Fibroblast of lung (primary cell): ENCODE results near the gene ZBTB40. TPM values are rescaled to one million over a fixed set of nuclear protein-coding genes. Genes with fewer than 3 reads are reported as not detected.

Experiments used
- DNase-seq, 2 donors: peaks; one replicate each; pipeline versions ENCODE4 v3.0.0 to v3.0.0-alpha.2; 2010; ENCODE audit warnings: low read depth in 2 of 2
- H2AFZ ChIP-seq: 2 replicates; pipeline ENCODE4 v1.5.1; 2012; ENCODE audit warnings: low read length, control low read depth, inconsistent platforms
- H3K27ac ChIP-seq: 2 replicates; pipeline ENCODE4 v1.5.1; 2011; ENCODE audit warnings: low read length, control low read depth; ENCODE audit not compliant: insufficient read depth
- H3K27me3 ChIP-seq: 2 replicates; pipeline ENCODE4 v1.5.1; 2011; ENCODE audit warnings: mild to moderate bottlenecking, low read length; ENCODE audit not compliant: control insufficient read depth, insufficient read depth
- H3K36me3 ChIP-seq: 2 replicates; pipeline ENCODE4 v1.5.1; 2011; ENCODE audit warnings: low read length; ENCODE audit not compliant: control insufficient read depth, insufficient read depth
- H3K4me1 ChIP-seq: 2 replicates; pipeline ENCODE4 v1.5.1; 2011; ENCODE audit warnings: low read length; ENCODE audit not compliant: control insufficient read depth, insufficient read depth; ENCODE audit errors: extremely low read depth
- H3K4me2 ChIP-seq: 2 replicates; pipeline ENCODE4 v1.5.1; 2011; ENCODE audit warnings: low read length, control low read depth; ENCODE audit not compliant: insufficient read depth; ENCODE audit errors: extremely low read depth
- H3K4me3 ChIP-seq, 4 experiments: fragments of 200-600 bp in 1 of 4; sonication (generic) in 1 of 4; replicated peaks in 1 of 4; 2 replicates each; pipeline ENCODE4 v1.5.1; 2011 to 2016; ENCODE audit warnings: low read length in 4 of 4, low read depth in 3 of 4, mild to moderate bottlenecking in 3 of 4, control low read depth in 2 of 4, inconsistent platforms in 1 of 4, mixed read lengths in 1 of 4; ENCODE audit not compliant: insufficient read depth in 1 of 4; ENCODE audit errors: control extremely low read depth in 1 of 4
- H3K79me2 ChIP-seq: 2 replicates; pipeline ENCODE4 v1.5.1; 2012; ENCODE audit warnings: mild to moderate bottlenecking, low read length, inconsistent platforms; ENCODE audit not compliant: control insufficient read depth, insufficient read depth
- H3K9ac ChIP-seq: 2 replicates; pipeline ENCODE4 v1.5.1; 2011; ENCODE audit warnings: mild to moderate bottlenecking, low read length, control low read depth; ENCODE audit not compliant: insufficient read depth
- H3K9me3 ChIP-seq: 2 replicates; pipeline ENCODE4 v1.5.1; 2012; ENCODE audit warnings: low read depth, low read length; ENCODE audit not compliant: control insufficient read depth, insufficient read depth
- H4K20me1 ChIP-seq: 2 replicates; pipeline ENCODE4 v1.5.1; 2011; ENCODE audit warnings: low read length; ENCODE audit not compliant: control insufficient read depth, insufficient read depth; ENCODE audit errors: extremely low read depth
- EZH2 ChIP-seq: IDR thresholded peaks from 2 replicates; pipeline ENCODE4 v1.5.1; 2012; ENCODE audit warnings: low read length, control low read depth, mild to moderate bottlenecking; ENCODE audit errors: missing control alignments
- polyA plus RNA-seq, 2 donors: library from polyadenylated mRNA; depleted of rRNA in 1 of 2; stranded (reverse) in 1 of 2; unstranded in 1 of 2; fragments of >200 nt; gene quantifications; 2 replicates each; pipeline ENCODE4 v1.2.1, GENCODE V29; 2011 to 2012; ENCODE audit warnings: missing spikeins in 1 of 2
- total RNA-seq: library from RNA; depleted of rRNA; stranded (reverse); fragments of >200 nt; gene quantifications from 2 replicates; pipeline ENCODE4 v1.2.1, GENCODE V29; 2014
- TF ChIP-seq, protein P1 (sequence below), 2 donors: IDR thresholded peaks in 1 of 2; conservative IDR thresholded peaks in 1 of 2; 1 replicate in 1 of 2; 2 replicates in 1 of 2; pipeline ENCODE4 v1.5.1; 2011 to 2012; ENCODE audit warnings: low read length in 2 of 2, control low read depth in 1 of 2, inconsistent platforms in 1 of 2, low read depth in 1 of 2, mild to moderate bottlenecking in 1 of 2

Gene ZBTB40
- total and polyA plus RNA-seq, 2 donors (not counting 1 experiment from before 2014, with no cell fraction given): 3.4 to 12.4 TPM

- H4K20me1 ChIP-seq: no peaks in the 10 kb centered on the region
- H3K36me3 ChIP-seq: no peaks in the 10 kb centered on the region
- peaks cover 3% of the 10 kb centered on the region for H3K4me1 ChIP-seq
- TF ChIP-seq EZH2: no peak
- TF ChIP-seq, protein P1, sequence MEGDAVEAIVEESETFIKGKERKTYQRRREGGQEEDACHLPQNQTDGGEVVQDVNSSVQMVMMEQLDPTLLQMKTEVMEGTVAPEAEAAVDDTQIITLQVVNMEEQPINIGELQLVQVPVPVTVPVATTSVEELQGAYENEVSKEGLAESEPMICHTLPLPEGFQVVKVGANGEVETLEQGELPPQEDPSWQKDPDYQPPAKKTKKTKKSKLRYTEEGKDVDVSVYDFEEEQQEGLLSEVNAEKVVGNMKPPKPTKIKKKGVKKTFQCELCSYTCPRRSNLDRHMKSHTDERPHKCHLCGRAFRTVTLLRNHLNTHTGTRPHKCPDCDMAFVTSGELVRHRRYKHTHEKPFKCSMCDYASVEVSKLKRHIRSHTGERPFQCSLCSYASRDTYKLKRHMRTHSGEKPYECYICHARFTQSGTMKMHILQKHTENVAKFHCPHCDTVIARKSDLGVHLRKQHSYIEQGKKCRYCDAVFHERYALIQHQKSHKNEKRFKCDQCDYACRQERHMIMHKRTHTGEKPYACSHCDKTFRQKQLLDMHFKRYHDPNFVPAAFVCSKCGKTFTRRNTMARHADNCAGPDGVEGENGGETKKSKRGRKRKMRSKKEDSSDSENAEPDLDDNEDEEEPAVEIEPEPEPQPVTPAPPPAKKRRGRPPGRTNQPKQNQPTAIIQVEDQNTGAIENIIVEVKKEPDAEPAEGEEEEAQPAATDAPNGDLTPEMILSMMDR (conservative IDR thresholded peaks at IDR 0.05 in 1 of 2, IDR thresholded peaks at IDR 0.05 in 1 of 2; ENCODE audit: low read depth in 1 of 2, low read length in 2 of 2): no peak
- H3K79me2 ChIP-seq: peaks cover 10% of the 10 kb centered on the region
- no peak overlapping the region for H3K9ac ChIP-seq
- H3K4me2 ChIP-seq: no peak overlapping the region
- no peaks in the 10 kb centered on the region for H3K27me3 ChIP-seq
- no peak overlapping the region for H2AFZ ChIP-seq
- H3K4me3 ChIP-seq: no peak overlapping the region
- no peak for DNase-seq
- H3K27ac ChIP-seq: no peak overlapping the region
- H3K9me3 ChIP-seq: no peaks in the 10 kb centered on the region
Measured at GRCh38 chr1:22457836-22458235, 6.2 kb downstream of the ZBTB40 start.

DNA sequence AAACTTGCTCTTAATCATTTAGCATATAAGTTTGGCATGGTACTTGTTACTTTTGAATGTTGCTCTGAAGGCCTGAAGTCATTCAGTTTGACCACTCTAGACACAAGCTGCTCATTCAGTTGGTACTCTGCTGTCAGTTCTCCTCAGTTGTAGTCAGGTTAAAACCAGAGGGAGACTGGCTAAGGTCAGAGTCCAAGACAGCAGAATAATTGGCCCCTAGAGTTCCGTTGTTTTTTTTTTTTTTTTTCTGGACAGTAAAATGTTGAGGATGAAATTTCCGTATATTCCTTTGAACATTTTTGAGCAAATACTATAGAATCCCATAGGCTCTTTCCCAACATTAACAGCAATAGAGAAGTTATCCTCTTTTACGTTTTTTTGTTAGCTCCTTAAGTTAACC, 9.4 kb downstream of the ZBTB40 start:
- H3K4me1 ChIP-seq: no peaks in the 10 kb centered on the region
- H4K20me1 ChIP-seq: no peaks in the 10 kb centered on the region
- H3K9ac ChIP-seq: no peak overlapping the region
- H3K27me3 ChIP-seq: no peaks in the 10 kb centered on the region
- H3K4me2 ChIP-seq: no peak overlapping the region
- H3K79me2 ChIP-seq: peaks cover 2% of the 10 kb centered on the region
- no peak for DNase-seq
- no peaks in the 10 kb centered on the region for H3K9me3 ChIP-seq
- no peaks in the 10 kb centered on the region for H3K36me3 ChIP-seq
- no peak overlapping the region for H2AFZ ChIP-seq
- H3K27ac ChIP-seq: no peak overlapping the region
- TF ChIP-seq, protein P1 (conservative IDR thresholded peaks at IDR 0.05 in 1 of 2, IDR thresholded peaks at IDR 0.05 in 1 of 2; ENCODE audit: low read depth in 1 of 2, low read length in 2 of 2): no peak
- TF ChIP-seq EZH2: no peak
- no peak overlapping the region for H3K4me3 ChIP-seq

- no peak overlapping the region for H3K4me2 ChIP-seq
- H3K27ac ChIP-seq: no peak overlapping the region
- H3K79me2 ChIP-seq: peaks cover 2% of the 10 kb centered on the region
- no peak for DNase-seq
- H3K4me1 ChIP-seq: no peaks in the 10 kb centered on the region
- H3K36me3 ChIP-seq: no peaks in the 10 kb centered on the region
- H3K4me3 ChIP-seq: no peak overlapping the region
- H3K9ac ChIP-seq: no peak overlapping the region
- no peaks in the 10 kb centered on the region for H4K20me1 ChIP-seq
- no peaks in the 10 kb centered on the region for H3K9me3 ChIP-seq
- H3K27me3 ChIP-seq: no peaks in the 10 kb centered on the region
- TF ChIP-seq, protein P1 (conservative IDR thresholded peaks at IDR 0.05 in 1 of 2, IDR thresholded peaks at IDR 0.05 in 1 of 2; ENCODE audit: low read depth in 1 of 2, low read length in 2 of 2): no peak
- no peak for TF ChIP-seq EZH2
- H2AFZ ChIP-seq: no peak overlapping the region
Measured at GRCh38 chr1:22461678-22462527, 10.3 kb downstream of the ZBTB40 start.
